Measurements from ENCODE around the gene ZBTB7C.

Gene ZBTB7C

GRCh38 chr18:48337053-48337452, 72.1 kb downstream of the ZBTB7C start:
- no peaks in the 10 kb centered on the region for H3K9me2 ChIP-seq (replicated peaks; ENCODE audit: low read depth, low read length)
- H2AFZ ChIP-seq (ENCODE audit: low read length), result no peak overlapping the region
- H3K9me3 ChIP-seq (ENCODE audit: insufficient read depth, low read depth, low read length), result no peaks in the 10 kb centered on the region
- no peaks in the 10 kb centered on the region for H3F3A ChIP-seq (ENCODE audit: low read depth)
- no peak overlapping the region for H3K4me2 ChIP-seq (ENCODE audit: low read depth, low read length, poor library complexity, severe bottlenecking)
- no peak for TF ChIP-seq CTCF (conservative IDR thresholded peaks at IDR 0.05; ENCODE audit: low read length)
- no peak for TF ChIP-seq EZH2phosphoT487 (IDR thresholded peaks at IDR 0.05; ENCODE audit: borderline replicate concordance)
- no peaks in the 10 kb centered on the region for H3K27me3 ChIP-seq (ENCODE audit: insufficient read depth, low read length, poor library complexity, severe bottlenecking)
- H3K4me3 ChIP-seq (ENCODE audit: low read length, poor library complexity, severe bottlenecking), result no peak overlapping the region
- no peaks in the 10 kb centered on the region for H4K20me1 ChIP-seq (ENCODE audit: insufficient read depth, low read length, poor library complexity, severe bottlenecking)
- peaks cover 15% of the 10 kb centered on the region for H3K4me1 ChIP-seq (ENCODE audit: insufficient read depth, low read length, poor library complexity, severe bottlenecking)
- no peak overlapping the region for H3K9ac ChIP-seq (ENCODE audit: low read depth, low read length, poor library complexity, severe bottlenecking)
- no peaks in the 10 kb centered on the region for H3K36me3 ChIP-seq (ENCODE audit: insufficient read depth, low read length)
- no peaks in the 10 kb centered on the region for H3K79me2 ChIP-seq (ENCODE audit: insufficient read depth, low read length)

- Histone ChIP-seq H3K4me1 (ENCODE audit: insufficient read depth, low read length, poor library complexity, severe bottlenecking) (peaks cover 15% of the 10 kb centered on the region), H3K9ac (ENCODE audit: low read depth, low read length, poor library complexity, severe bottlenecking) (no peak overlapping the region), H3K36me3 (ENCODE audit: insufficient read depth, low read length) (no peaks in the 10 kb centered on the region), H3K79me2 (ENCODE audit: insufficient read depth, low read length) (no peaks in the 10 kb centered on the region), H2AFZ (ENCODE audit: low read length) (no peak overlapping the region), H3F3A (ENCODE audit: low read depth) (no peaks in the 10 kb centered on the region), H3K4me3 (ENCODE audit: low read length, poor library complexity, severe bottlenecking) (no peak overlapping the region), H3K27me3 (ENCODE audit: insufficient read depth, low read length, poor library complexity, severe bottlenecking) (no peaks in the 10 kb centered on the region), H3K4me2 (ENCODE audit: low read depth, low read length, poor library complexity, severe bottlenecking) (no peak overlapping the region), H4K20me1 (ENCODE audit: insufficient read depth, low read length, poor library complexity, severe bottlenecking) (no peaks in the 10 kb centered on the region), H3K9me2 (replicated peaks; ENCODE audit: low read depth, low read length) (no peaks in the 10 kb centered on the region), H3K9me3 (ENCODE audit: insufficient read depth, low read depth, low read length) (no peaks in the 10 kb centered on the region)
- TF ChIP-seq CTCF (conservative IDR thresholded peaks at IDR 0.05; ENCODE audit: low read length) (no peak), EZH2phosphoT487 (IDR thresholded peaks at IDR 0.05; ENCODE audit: borderline replicate concordance) (no peak)
Observed at GRCh38 chr18:48336332-48336731, 72.9 kb downstream of the ZBTB7C start.

- H3K9ac ChIP-seq (ENCODE audit: low read depth, low read length, poor library complexity, severe bottlenecking), result no peak overlapping the region
- peaks cover 10% of the 10 kb centered on the region for H3K4me1 ChIP-seq (ENCODE audit: insufficient read depth, low read length, poor library complexity, severe bottlenecking)
- H3K27me3 ChIP-seq (ENCODE audit: insufficient read depth, low read length, poor library complexity, severe bottlenecking), result no peaks in the 10 kb centered on the region
- no peaks in the 10 kb centered on the region for H3K9me2 ChIP-seq (replicated peaks; ENCODE audit: low read depth, low read length)
- H4K20me1 ChIP-seq (ENCODE audit: insufficient read depth, low read length, poor library complexity, severe bottlenecking), result no peaks in the 10 kb centered on the region
- TF ChIP-seq EZH2phosphoT487 (IDR thresholded peaks at IDR 0.05; ENCODE audit: borderline replicate concordance) (no peak), CTCF (conservative IDR thresholded peaks at IDR 0.05; ENCODE audit: low read length) (no peak)
- H2AFZ ChIP-seq (ENCODE audit: low read length), result no peak overlapping the region
- H3K79me2 ChIP-seq (ENCODE audit: insufficient read depth, low read length), result no peaks in the 10 kb centered on the region
- H3K9me3 ChIP-seq (ENCODE audit: insufficient read depth, low read depth, low read length), result no peaks in the 10 kb centered on the region
- no peaks in the 10 kb centered on the region for H3K36me3 ChIP-seq (ENCODE audit: insufficient read depth, low read length)
- H3F3A ChIP-seq (ENCODE audit: low read depth), result no peaks in the 10 kb centered on the region
- no peak overlapping the region for H3K4me3 ChIP-seq (ENCODE audit: low read length, poor library complexity, severe bottlenecking)
- H3K4me2 ChIP-seq (ENCODE audit: low read depth, low read length, poor library complexity, severe bottlenecking), result no peak overlapping the region
Observed at GRCh38 chr18:48335829-48336228, 73.4 kb downstream of the ZBTB7C start.

All from Loucy (cell line).